RWPE2 (cell line): Measurements from ENCODE around the gene EXOSC5.

Source experiments
- ATAC-seq: fragments of 200-7000 bp; cut with Tn5 transposase; 3 replicates; pipeline ENCODE4 v1.9.1; 2021; ENCODE audit warnings: low read depth
- DNase-seq: peaks from one replicate; pipeline ENCODE4 v3.0.0-alpha.2; 2020; ENCODE audit warnings: low spot score
- H3K27ac ChIP-seq: fragments of 450-650 bp; 2 replicates; pipeline ENCODE4 v1.5.1; 2017; ENCODE audit warnings: mild to moderate bottlenecking; ENCODE audit not compliant: poor library complexity, severe bottlenecking
- H3K27me3 ChIP-seq: fragments of 250-450 bp; sonication (Bioruptor Pico); 2 replicates; pipeline ENCODE4 v1.5.1; 2021; ENCODE audit warnings: mild to moderate bottlenecking, moderate library complexity; ENCODE audit not compliant: insufficient read depth, poor library complexity, severe bottlenecking
- H3K36me3 ChIP-seq: fragments of 250-450 bp; sonication (Bioruptor Pico); 2 replicates; pipeline ENCODE4 v1.5.1; 2020; ENCODE audit warnings: low read depth, mild to moderate bottlenecking, moderate library complexity
- H3K4me1 ChIP-seq: fragments of 250-450 bp; sonication (Bioruptor Pico); 2 replicates; pipeline ENCODE4 v1.5.1; 2021; ENCODE audit warnings: mild to moderate bottlenecking, moderate library complexity; ENCODE audit not compliant: insufficient read depth, poor library complexity, severe bottlenecking
- H3K4me3 ChIP-seq: fragments of 250-450 bp; sonication (Bioruptor Pico); 2 replicates; pipeline ENCODE4 v1.5.1; 2021; ENCODE audit warnings: mild to moderate bottlenecking, moderate library complexity; ENCODE audit not compliant: severe bottlenecking
- H3K9me3 ChIP-seq: fragments of 250-450 bp; sonication (Bioruptor Pico); 2 replicates; pipeline ENCODE4 v1.5.1; 2021; ENCODE audit warnings: mild to moderate bottlenecking, moderate library complexity; ENCODE audit not compliant: severe bottlenecking
- TF ChIP-seq, protein P1 (sequence below): fragments of 450-650 bp; IDR thresholded peaks from one replicate; pipeline ENCODE4 v1.5.1; 2017; ENCODE audit warnings: mild to moderate bottlenecking, moderate library complexity; ENCODE audit not compliant: poor library complexity, severe bottlenecking

The EXOSC5 gene

DNA sequence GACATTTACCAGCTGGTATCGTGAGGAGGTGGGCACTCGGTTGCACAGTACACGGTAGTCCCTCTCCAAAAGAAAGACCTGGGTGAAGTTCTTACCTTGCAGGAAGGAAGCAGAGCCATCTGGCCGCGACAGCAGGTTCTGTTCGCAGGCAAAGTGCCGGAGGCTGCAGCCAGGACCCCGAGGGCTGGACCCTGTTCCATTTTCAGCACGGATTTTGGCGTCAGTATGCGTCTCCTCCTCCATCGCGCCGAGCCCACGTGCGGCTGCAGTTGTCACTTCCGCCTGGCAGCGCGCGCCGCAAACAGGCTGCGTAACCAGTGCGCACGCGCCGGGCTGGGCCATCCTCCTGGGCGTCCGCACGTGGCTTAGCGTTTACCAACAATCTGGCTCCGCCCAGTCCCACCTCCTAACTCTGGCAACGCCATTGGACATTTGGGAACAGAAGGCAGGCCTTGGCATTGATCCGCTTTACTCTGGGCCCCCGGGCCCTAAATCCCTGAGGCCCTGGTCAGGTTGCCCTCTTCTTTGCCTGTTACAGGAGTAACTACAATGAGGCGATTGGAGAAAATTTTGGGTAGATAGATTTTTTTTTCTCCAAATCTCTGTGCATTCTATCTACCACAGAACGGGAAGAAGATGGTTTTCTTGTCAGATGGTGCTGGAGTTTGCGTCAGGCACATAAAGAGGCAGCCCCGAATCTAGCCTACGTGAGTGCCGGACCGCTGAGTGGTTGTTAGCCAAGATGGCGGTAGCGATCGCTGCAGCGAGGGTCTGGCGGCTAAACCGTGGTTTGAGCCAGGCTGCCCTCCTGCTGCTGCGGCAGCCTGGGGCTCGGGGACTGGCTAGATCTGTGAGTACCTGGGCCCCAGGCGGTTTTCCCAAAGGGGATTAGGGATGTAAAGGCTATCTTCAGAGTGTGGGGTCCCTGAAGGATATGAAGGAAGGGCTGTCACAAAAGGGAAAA is at the start of gene EXOSC5, which contains the start of gene BCKDHA:
TSS of gene EXOSC5 (minus strand) at position 274 of the 964 bp plus-strand sequence. CDS start at position 243, 31 bp downstream.
TSS of gene BCKDHA (plus strand) at position 733 of the 964 bp plus-strand sequence. CDS start at position 743, 10 bp downstream.
- H3K27ac ChIP-seq, result peak within 1 kb of the TSS; percentile 48
- TF ChIP-seq, protein P1, sequence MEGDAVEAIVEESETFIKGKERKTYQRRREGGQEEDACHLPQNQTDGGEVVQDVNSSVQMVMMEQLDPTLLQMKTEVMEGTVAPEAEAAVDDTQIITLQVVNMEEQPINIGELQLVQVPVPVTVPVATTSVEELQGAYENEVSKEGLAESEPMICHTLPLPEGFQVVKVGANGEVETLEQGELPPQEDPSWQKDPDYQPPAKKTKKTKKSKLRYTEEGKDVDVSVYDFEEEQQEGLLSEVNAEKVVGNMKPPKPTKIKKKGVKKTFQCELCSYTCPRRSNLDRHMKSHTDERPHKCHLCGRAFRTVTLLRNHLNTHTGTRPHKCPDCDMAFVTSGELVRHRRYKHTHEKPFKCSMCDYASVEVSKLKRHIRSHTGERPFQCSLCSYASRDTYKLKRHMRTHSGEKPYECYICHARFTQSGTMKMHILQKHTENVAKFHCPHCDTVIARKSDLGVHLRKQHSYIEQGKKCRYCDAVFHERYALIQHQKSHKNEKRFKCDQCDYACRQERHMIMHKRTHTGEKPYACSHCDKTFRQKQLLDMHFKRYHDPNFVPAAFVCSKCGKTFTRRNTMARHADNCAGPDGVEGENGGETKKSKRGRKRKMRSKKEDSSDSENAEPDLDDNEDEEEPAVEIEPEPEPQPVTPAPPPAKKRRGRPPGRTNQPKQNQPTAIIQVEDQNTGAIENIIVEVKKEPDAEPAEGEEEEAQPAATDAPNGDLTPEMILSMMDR, result no peak

DNA sequence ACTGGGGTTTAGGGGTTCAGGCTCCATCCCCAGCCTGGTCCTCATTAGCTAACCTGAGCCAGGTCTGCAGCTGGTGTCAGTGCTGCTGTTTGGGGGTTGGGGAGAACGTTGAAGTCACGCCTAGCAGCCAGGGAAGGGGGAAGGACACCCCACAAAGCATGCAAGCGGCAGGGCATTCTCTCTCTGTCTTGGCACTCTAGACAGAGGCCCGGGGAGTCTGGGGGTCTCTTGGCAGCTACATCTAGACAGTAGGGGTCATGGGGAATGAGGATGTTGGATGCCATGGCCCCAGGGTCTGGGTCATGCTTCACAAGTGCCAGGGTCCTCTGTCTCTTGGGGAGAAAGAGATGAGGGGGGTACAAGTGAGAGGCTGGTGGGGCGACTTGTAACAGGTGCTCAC is 48.4 kb upstream of the EXOSC5 start:
- no peak overlapping the region for H3K27ac ChIP-seq
- peaks cover 7% of the 10 kb centered on the region for H3K4me1 ChIP-seq
- H3K4me3 ChIP-seq, result no peak overlapping the region
- TF ChIP-seq, protein P1, result no peak
- no peaks in the 10 kb centered on the region for H3K36me3 ChIP-seq
- ATAC-seq, result no peak
- H3K9me3 ChIP-seq, result no peaks in the 10 kb centered on the region
- no peak for DNase-seq
- no peaks in the 10 kb centered on the region for H3K27me3 ChIP-seq

More for the DNA sequence above, at the start of gene EXOSC5, which contains the start of gene BCKDHA:
- Histone ChIP-seq H3K9me3 (no peaks in the 10 kb centered on the region), H3K36me3 (no peaks in the 10 kb centered on the region), H3K4me3 (peak within 1 kb of the TSS; percentile 78), H3K27me3 (no peaks in the 10 kb centered on the region), H3K4me1 (peaks cover 3% of the 10 kb centered on the region)
- DNase-seq (peak; percentile 99), ATAC-seq (peak; percentile 93)

DNA sequence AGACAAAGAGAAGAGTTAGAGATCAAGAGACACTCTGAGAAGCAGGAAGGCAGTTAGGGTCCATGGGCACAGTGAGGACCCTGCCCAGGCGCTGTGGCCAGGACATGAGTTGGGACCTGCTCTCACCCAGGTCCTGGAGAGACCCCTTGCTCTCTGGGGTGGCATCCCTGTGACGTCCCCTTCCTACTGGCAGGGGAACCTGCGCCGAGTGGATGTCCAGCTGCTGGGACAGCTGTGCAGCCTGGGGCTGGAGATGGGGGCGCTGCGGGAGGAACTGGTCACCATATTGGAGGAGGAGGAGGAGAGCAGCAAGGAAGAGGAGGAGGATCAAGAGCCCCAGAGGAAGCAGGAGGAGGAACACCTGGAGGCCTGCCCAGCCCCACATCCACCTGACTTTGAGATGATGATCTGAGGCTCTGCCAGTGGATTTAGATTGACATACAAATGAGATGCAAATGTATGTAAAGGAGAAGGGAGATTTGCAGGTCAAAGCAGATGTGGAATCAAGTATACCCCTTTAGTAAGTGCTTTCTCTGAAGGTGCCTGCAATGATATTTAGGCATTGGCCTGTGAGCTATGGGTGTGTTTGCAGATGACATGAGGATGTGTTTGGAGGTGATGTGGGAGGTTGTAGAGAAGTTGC is 46.8 kb upstream of the EXOSC5 start:
- no peaks in the 10 kb centered on the region for H3K9me3 ChIP-seq
- ATAC-seq, result no peak
- no peaks in the 10 kb centered on the region for H3K27me3 ChIP-seq

DNA sequence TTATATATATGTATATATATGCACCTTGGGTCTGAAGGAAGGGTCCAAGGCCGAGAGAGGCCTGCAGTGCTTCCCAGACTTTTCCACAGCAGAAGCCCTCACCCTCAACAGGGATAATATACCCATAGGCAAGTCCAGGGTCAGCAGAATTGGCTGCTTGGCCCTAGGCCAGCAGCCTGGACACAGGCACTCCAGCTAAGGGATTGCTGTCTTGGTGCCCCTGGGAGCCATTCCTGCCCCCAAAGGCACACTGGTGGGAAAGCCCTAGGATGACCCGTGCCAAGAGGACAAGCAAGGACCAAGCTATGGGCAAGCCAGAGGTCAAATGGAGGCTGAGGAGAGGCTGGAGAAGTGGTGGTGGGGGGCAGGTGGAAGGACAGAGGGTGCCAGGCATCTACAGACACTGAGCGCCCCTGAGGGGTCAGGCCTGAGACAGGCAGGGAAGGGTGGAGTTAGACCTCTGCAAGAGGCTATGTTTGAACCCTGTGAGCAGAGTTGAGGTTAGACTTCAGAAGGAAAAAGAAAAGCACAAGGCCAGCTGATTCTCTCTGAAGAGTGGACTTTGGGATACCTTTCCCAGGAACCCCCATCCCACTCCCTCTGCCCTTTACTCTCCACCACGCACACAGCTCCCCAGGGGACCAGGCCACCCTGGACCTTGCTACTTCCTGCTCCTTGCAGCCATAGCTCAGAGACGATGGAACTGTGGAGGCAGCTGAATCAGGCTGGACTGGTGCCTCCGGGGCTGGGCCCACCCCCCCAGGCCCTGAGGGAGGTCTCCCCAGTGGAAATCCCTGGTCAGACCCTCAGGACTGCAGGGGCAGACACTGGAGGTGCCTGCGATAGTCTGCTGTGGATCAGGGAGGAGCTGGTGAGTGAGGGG is 45.6 kb upstream of the EXOSC5 start, which contains the start of gene ERICH4:
TSS of gene ERICH4 (plus strand) at position 684 of the 883 bp plus-strand sequence. CDS start at position 698, 14 bp downstream.
- no peaks in the 10 kb centered on the region; the same call in 1 of the 2 replicates for H3K36me3 ChIP-seq
- H3K27me3 ChIP-seq, result no peaks in the 10 kb centered on the region
- ATAC-seq, result no peak
- no peaks in the 10 kb centered on the region for H3K9me3 ChIP-seq
- no peak within 1 kb of the TSS for H3K4me3 ChIP-seq
- peaks cover 7% of the 10 kb centered on the region for H3K4me1 ChIP-seq
- DNase-seq, result no peak
- H3K27ac ChIP-seq, result no peak within 1 kb of the TSS
- TF ChIP-seq, protein P1, result no peak

More for the DNA sequence above, 46.8 kb upstream of the EXOSC5 start:
- H3K36me3 ChIP-seq, result no peaks in the 10 kb centered on the region
- peaks cover 7% of the 10 kb centered on the region for H3K4me1 ChIP-seq
- H3K4me3 ChIP-seq, result no peak overlapping the region
- TF ChIP-seq, protein P1, result no peak
- no peak for DNase-seq
- H3K27ac ChIP-seq, result no peak overlapping the region
